Measurements from ENCODE around the gene C10orf67. TPM values are rescaled to one million over a fixed set of nuclear protein-coding genes. Genes with fewer than 3 reads are reported as not detected.
A peak's percentile ranks its signal among the peaks of the same experiment; 100 is the strongest.

Gene C10orf67
- total RNA-seq, 1 donor from 2014 or later, result 0.33 TPM

- no peak for TF ChIP-seq CTCF (conservative IDR thresholded peaks at IDR 0.05)
- H3K27me3 Mint-ChIP-seq (ENCODE audit: low read depth), result peaks cover 95% of the 10 kb centered on the region
- peak; percentile 56 for DNase-seq (ENCODE audit: low read depth, low spot score)
- H3K27ac Mint-ChIP-seq (ENCODE audit: unreplicated experiment), result no peak overlapping the region
- peaks cover 6% of the 10 kb centered on the region for H3K4me1 Mint-ChIP-seq
- H3K36me3 Mint-ChIP-seq (ENCODE audit: low read depth), result no peaks in the 10 kb centered on the region
- H3K9me3 Mint-ChIP-seq, result no peaks in the 10 kb centered on the region
- no peak overlapping the region for H3K4me3 Mint-ChIP-seq
Observed at GRCh38 chr10:23171232-23171876, 173.2 kb downstream of the C10orf67 start.

GRCh38 chr10:23158370-23158769 is 186.2 kb downstream of the C10orf67 start:
- H3K27ac Mint-ChIP-seq (ENCODE audit: unreplicated experiment), result no peak overlapping the region
- no peak overlapping the region for H3K4me3 Mint-ChIP-seq
- peak; percentile 55 for DNase-seq (ENCODE audit: low read depth, low spot score)
- H3K36me3 Mint-ChIP-seq (ENCODE audit: low read depth), result no peaks in the 10 kb centered on the region
- H3K4me1 Mint-ChIP-seq, result peaks cover 10% of the 10 kb centered on the region
- TF ChIP-seq CTCF (conservative IDR thresholded peaks at IDR 0.05), result peak; percentile 91
- H3K27me3 Mint-ChIP-seq (ENCODE audit: low read depth), result peaks cover 79% of the 10 kb centered on the region
- no peaks in the 10 kb centered on the region for H3K9me3 Mint-ChIP-seq

GRCh38 chr10:23157691-23158369 is 186.8 kb downstream of the C10orf67 start:
- no peak for TF ChIP-seq CTCF (conservative IDR thresholded peaks at IDR 0.05)
- peaks cover 10% of the 10 kb centered on the region for H3K4me1 Mint-ChIP-seq
- DNase-seq (ENCODE audit: low read depth, low spot score), result no peak
- H3K27me3 Mint-ChIP-seq (ENCODE audit: low read depth), result peaks cover 74% of the 10 kb centered on the region
- H3K36me3 Mint-ChIP-seq (ENCODE audit: low read depth), result no peaks in the 10 kb centered on the region
- H3K27ac Mint-ChIP-seq (ENCODE audit: unreplicated experiment), result no peak overlapping the region
- H3K9me3 Mint-ChIP-seq, result no peaks in the 10 kb centered on the region
- H3K4me3 Mint-ChIP-seq, result no peak overlapping the region

GRCh38 chr10:23157239-23157681 is 187.3 kb downstream of the C10orf67 start:
- Mint-ChIP-seq H3K4me1 (peaks cover 10% of the 10 kb centered on the region), H3K9me3 (no peaks in the 10 kb centered on the region), H3K27me3 (ENCODE audit: low read depth) (peaks cover 68% of the 10 kb centered on the region), H3K4me3 (no peak overlapping the region), H3K36me3 (ENCODE audit: low read depth) (no peaks in the 10 kb centered on the region), H3K27ac (ENCODE audit: unreplicated experiment) (no peak overlapping the region)
- DNase-seq (ENCODE audit: low read depth, low spot score), result no peak
- no peak for TF ChIP-seq CTCF (conservative IDR thresholded peaks at IDR 0.05)

GRCh38 chr10:23156447-23157150 is 188.0 kb downstream of the C10orf67 start:
- Mint-ChIP-seq H3K36me3 (ENCODE audit: low read depth) (no peaks in the 10 kb centered on the region), H3K27me3 (ENCODE audit: low read depth) (peaks cover 61% of the 10 kb centered on the region), H3K4me1 (peaks cover 10% of the 10 kb centered on the region), H3K27ac (ENCODE audit: unreplicated experiment) (no peak overlapping the region), H3K4me3 (no peak overlapping the region), H3K9me3 (no peaks in the 10 kb centered on the region)
- TF ChIP-seq CTCF (conservative IDR thresholded peaks at IDR 0.05), result no peak
- no peak for DNase-seq (ENCODE audit: low read depth, low spot score)
